Lower leg skin (tissue), 4 donors: ENCODE measurements around the gene GOLGA6C. TPM values are rescaled to one million over a fixed set of nuclear protein-coding genes. Genes with fewer than 3 reads are reported as not detected.
"Not testable (repeated sequence)": the region's sequence is repeated elsewhere in the genome, so short reads cannot be mapped to it uniquely, and the experiment has no call there.

Source experiments
- DNase-seq, 2 donors: peaks; one replicate each; pipeline ENCODE4 v3.0.0-alpha.2; 2019; ENCODE audit warnings: low spot score in 2 of 2
- H3K4me3 ChIP-seq: fragments of 200-600 bp; sonication (generic); 2 replicates; pipeline ENCODE4 v1.5.1; 2017; ENCODE audit warnings: mild to moderate bottlenecking, low read depth; ENCODE audit not compliant: poor library complexity, severe bottlenecking
- CTCF ChIP-seq, 3 donors: fragments of 450-650 bp; IDR thresholded peaks; one replicate each; pipeline ENCODE4 v1.5.1; 2016; ENCODE audit warnings: antibody characterized with exemption in 3 of 3, mild to moderate bottlenecking in 3 of 3, moderate library complexity in 2 of 3
- POLR2A ChIP-seq, 2 donors: fragments of 450-650 bp; IDR thresholded peaks; one replicate each; pipeline ENCODE4 v1.6.1; 2016 to 2017; ENCODE audit warnings: antibody characterized with exemption in 2 of 2, mild to moderate bottlenecking in 1 of 2, moderate library complexity in 1 of 2
- WGBS, 2 donors: methylation state at CpG; one replicate each; pipeline ENCODE4 v1.1.5; 2018; 5-methylcytosine and 5-hydroxymethylcytosine counted together
- intact Hi-C: fragments of 100-400 bp; cut with DNase I; formaldehyde crosslinking; loops from one replicate; pipeline ENCODE4 v1.15.0; 2023; ENCODE audit warnings: low total_unique reads
- total RNA-seq, 4 donors: library from RNA; depleted of rRNA; stranded (reverse); fragments of >200 nt; gene quantifications; one replicate each; pipeline ENCODE4 v1.1.0, GENCODE V29; 2016

The GOLGA6C gene
- total RNA-seq, 4 donors from 2014 or later = 0.69 TPM; not detected in 2

GRCh38 chr15:75235051-75235673 is 23.0 kb upstream of the GOLGA6C start:
- no peak for TF ChIP-seq CTCF (IDR thresholded peaks at IDR 0.05)
- no peak for TF ChIP-seq POLR2A (IDR thresholded peaks at IDR 0.05)
- peak in 1 of 2 donors; percentile 58 for DNase-seq
- intact Hi-C loops = no loop called here
- H3K4me3 ChIP-seq = no peak overlapping the region
- 84 to 90% methylated on average over 6 to 10 of the region's 10 CpGs for WGBS, 2 donors

GRCh38 chr15:75235760-75236729 is 22.1 kb upstream of the GOLGA6C start:
- TF ChIP-seq CTCF (IDR thresholded peaks at IDR 0.05) (no peak), POLR2A (IDR thresholded peaks at IDR 0.05) (no peak)
- no peak overlapping the region for H3K4me3 ChIP-seq
- DNase-seq = peak in 1 of 2 donors; percentile 65
- intact Hi-C loops = no loop called here
- 86 to 89% methylated on average over 11 of the region's 11 CpGs for WGBS, 2 donors

GRCh38 chr15:75237316-75237982 is 20.7 kb upstream of the GOLGA6C start:
- WGBS, 2 donors = 76 to 80% methylated on average over 9 to 11 of the region's 11 CpGs
- TF ChIP-seq POLR2A (IDR thresholded peaks at IDR 0.05) (no peak), CTCF (IDR thresholded peaks at IDR 0.05) (no peak)
- H3K4me3 ChIP-seq = no peak overlapping the region
- intact Hi-C loops = no loop called here
- DNase-seq = peak in 1 of 2 donors; percentile 78

- WGBS, 2 donors = 84 to 90% methylated on average over 5 of the region's 5 CpGs
- H3K4me3 ChIP-seq = no peak overlapping the region
- peak in 1 of 2 donors; percentile 57 for DNase-seq
- TF ChIP-seq CTCF (IDR thresholded peaks at IDR 0.05) (no peak), POLR2A (IDR thresholded peaks at IDR 0.05) (no peak)
- intact Hi-C loops = no loop called here
These were observed 20.0 kb upstream of the GOLGA6C start for GRCh38 chr15:75238150-75238549.

GRCh38 chr15:75245741-75246140 is 12.4 kb upstream of the GOLGA6C start:
- H3K4me3 ChIP-seq, intact Hi-C loops: not testable (repeated sequence)
- DNase-seq = peak in 1 of 2 donors; percentile 12
- WGBS, 2 donors = 77 to 100% methylated on average over 1 of the region's 1 CpG

- intact Hi-C loops, H3K4me3 ChIP-seq, DNase-seq: not testable (repeated sequence)
- WGBS, 2 donors = 73 to 83% methylated on average over 6 of the region's 6 CpGs
These were observed 9.1 kb upstream of the GOLGA6C start for GRCh38 chr15:75248991-75249390.
